Duodenal mucosa (tissue), 2 donors: ENCODE results near the gene GPR180.

ENCODE experiments used
- H3K27ac ChIP-seq: one replicate; pipeline ENCODE4 v1.7.0; 2013; ENCODE audit warnings: low read depth, low read length
- H3K27me3 ChIP-seq, 2 donors: one replicate each; pipeline ENCODE4 v1.7.0; 2013; ENCODE audit warnings: low read length in 2 of 2, control low read depth in 1 of 2; ENCODE audit not compliant: insufficient read depth in 2 of 2, control insufficient read depth in 1 of 2
- H3K36me3 ChIP-seq, 2 donors: one replicate each; pipeline ENCODE4 v1.7.0; 2013; ENCODE audit warnings: low read length in 2 of 2, control low read depth in 1 of 2; ENCODE audit not compliant: insufficient read depth in 2 of 2, control insufficient read depth in 1 of 2
- H3K4me1 ChIP-seq, 2 donors: one replicate each; pipeline ENCODE4 v1.7.0; 2013; ENCODE audit warnings: low read length in 2 of 2, control low read depth in 1 of 2; ENCODE audit not compliant: insufficient read depth in 2 of 2, control insufficient read depth in 1 of 2
- H3K4me3 ChIP-seq, 2 donors: one replicate each; pipeline ENCODE4 v1.7.0; 2013; ENCODE audit warnings: low read length in 2 of 2, low read depth in 1 of 2
- H3K9ac ChIP-seq, 2 donors: one replicate each; pipeline ENCODE4 v1.7.0; 2013; ENCODE audit warnings: low read length in 2 of 2, low read depth in 1 of 2
- H3K9me3 ChIP-seq, 2 donors: one replicate each; pipeline ENCODE4 v1.7.0; 2013; ENCODE audit warnings: low read length in 2 of 2, control low read depth in 1 of 2; ENCODE audit not compliant: control insufficient read depth in 1 of 2

The GPR180 gene

DNA sequence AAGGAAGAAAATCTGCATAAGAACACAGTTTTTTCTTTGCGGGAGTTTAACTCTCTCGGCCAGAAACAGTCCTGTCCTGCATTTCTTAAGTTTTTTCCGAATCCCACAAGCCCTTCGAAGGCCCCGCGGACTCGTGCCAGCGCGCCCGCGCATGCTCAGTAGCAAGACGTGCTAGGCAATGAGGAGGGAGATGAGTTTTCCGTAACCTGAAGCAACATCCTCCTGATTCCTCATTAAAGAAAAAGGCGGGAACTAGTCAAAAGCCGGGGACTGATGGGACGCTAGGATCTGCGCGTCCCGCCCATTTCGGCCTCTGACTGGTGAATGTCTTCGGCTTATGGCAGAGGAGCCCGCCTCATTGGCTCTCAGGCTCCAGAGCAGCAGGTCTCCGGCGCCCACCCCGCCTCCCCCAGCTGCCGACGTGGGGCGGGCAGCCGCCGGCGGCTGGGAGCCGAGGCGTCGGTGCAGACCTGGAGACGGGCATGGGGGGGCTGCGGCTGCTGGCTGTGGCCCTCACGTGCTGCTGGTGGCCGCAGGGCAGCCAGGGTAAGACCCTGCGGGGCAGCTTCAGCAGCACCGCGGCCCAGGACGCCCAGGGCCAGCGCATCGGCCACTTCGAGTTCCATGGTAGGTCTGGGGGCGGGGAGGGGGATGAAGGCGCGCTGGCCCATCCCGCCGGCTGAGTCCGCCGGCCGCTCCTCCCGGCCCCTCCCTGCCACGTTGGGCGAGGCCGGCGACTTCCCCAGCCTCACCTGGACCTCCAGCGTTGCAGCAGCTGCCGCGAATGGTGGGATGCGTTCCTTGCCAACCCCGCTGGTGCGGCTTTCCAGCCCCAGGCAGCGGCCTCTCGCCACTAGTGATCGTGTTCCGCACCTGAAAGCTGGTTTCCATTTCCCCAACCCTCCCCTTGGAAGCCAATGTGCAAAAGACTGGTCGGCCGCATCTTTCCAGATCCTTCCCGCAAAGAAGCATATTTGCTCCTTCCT is at the start of gene GPR180:
TSS of gene GPR180 (plus strand) at position 412 of the 986 bp plus-strand sequence. CDS start at position 483, 71 bp downstream.
- Histone ChIP-seq H3K36me3 (peaks cover 8 to 11% of the 10 kb centered on the region in 2 donors), H3K27ac (peak within 1 kb of the TSS; percentile 75), H3K27me3 (no peaks in the 10 kb centered on the region), H3K4me3 (peak within 1 kb of the TSS; percentile 92 to 96), H3K9ac (peak within 1 kb of the TSS; percentile 68 to 87), H3K9me3 (no peaks in the 10 kb centered on the region), H3K4me1 (peaks cover 11 to 20% of the 10 kb centered on the region in 2 donors)

DNA sequence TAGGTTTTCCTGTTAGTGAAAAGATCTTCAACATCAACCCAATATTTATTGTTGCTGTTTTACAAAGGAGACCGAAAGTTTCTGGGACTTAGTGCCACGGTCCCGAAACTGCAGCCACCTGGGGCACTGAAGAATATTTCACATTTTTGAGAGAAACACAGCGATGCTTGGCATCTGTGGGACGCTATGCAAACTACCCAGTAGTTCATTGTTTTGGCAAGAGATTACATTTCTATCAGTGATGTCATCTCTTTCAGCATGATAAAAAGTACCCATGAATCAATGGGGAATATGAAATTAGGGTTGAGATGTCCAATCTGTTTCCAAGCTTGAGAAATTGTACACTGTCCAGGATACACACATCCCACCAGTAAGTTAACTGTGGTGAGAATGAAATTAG is 49.6 kb upstream of the GPR180 start:
- Histone ChIP-seq H3K9me3 (no peaks in the 10 kb centered on the region), H3K4me3 (no peak overlapping the region), H3K27me3 (no peaks in the 10 kb centered on the region), H3K27ac (no peak overlapping the region), H3K4me1 (peaks cover 9 to 14% of the 10 kb centered on the region in 2 donors), H3K9ac (no peak overlapping the region), H3K36me3 (no peaks in the 10 kb centered on the region)

DNA sequence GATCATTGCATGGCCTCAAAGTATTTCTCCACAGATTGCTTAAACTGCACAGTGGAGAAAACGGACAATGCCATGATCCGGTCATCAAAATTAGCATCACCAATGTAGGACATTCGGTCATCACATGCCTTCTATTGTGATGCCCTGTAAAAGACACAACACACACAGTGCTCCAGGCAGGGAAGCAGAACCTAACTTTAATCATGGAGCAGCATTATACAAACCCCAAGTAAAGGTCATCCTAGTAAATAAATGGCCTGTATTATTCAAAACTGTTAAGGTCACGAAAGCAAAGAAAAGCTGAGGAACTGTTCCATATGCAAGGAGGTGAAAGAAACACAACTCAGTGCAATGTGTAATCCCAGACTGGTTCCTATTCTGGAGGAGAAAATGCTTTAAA is 47.9 kb upstream of the GPR180 start:
- Histone ChIP-seq H3K9me3 (no peaks in the 10 kb centered on the region), H3K4me3 (no peak overlapping the region), H3K27ac (no peak overlapping the region), H3K36me3 (no peaks in the 10 kb centered on the region), H3K4me1 (peaks cover under 1 to 6% of the 10 kb centered on the region in 2 donors), H3K9ac (no peak overlapping the region), H3K27me3 (no peaks in the 10 kb centered on the region)

DNA sequence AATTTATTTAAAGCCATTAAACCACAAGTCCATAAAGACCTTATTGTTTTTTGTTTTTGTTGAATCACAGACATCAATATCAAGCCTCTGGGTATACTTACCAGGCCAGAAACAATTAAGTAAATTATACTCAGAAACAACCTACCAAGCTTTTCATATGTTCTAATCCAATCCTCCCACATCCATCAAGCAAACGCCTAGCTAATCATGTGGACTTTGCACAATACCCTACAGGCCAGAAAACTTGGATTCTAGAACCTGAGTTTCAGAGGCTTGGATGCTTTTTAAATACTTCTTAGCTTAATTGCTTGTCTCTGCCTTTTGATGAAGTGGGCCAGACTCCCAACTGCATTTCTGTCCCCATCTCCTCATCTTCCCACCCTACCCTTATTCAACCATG is 45.6 kb upstream of the GPR180 start:
- no peaks in the 10 kb centered on the region for H3K9me3 ChIP-seq
- H3K9ac ChIP-seq: no peak overlapping the region
- no peaks in the 10 kb centered on the region for H3K4me1 ChIP-seq
- H3K27ac ChIP-seq: no peak overlapping the region
- H3K4me3 ChIP-seq: no peak overlapping the region
- no peaks in the 10 kb centered on the region for H3K27me3 ChIP-seq
- H3K36me3 ChIP-seq: no peaks in the 10 kb centered on the region

DNA sequence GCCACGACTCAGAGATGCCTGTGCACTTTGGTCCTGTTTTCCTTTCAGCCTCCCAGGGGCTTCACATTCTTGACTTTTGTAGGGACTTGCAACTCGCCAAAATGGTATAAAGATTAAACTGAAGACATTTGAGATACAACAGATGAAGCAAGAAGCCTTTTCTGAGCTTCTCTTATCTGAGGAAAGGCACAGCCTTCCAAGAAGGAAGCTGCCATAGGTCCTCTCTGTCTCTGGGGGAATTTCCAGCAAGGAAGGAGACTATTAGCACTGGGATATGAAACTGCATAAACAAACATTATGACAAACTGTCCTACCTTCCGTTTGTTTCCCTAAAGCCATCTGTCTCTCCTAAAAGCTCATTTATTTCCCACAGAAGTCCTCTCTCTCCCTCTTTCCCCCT is 45.0 kb upstream of the GPR180 start:
- H3K27ac ChIP-seq: no peak overlapping the region
- H3K9me3 ChIP-seq: no peaks in the 10 kb centered on the region
- H3K4me1 ChIP-seq: no peaks in the 10 kb centered on the region
- no peak overlapping the region for H3K9ac ChIP-seq
- no peaks in the 10 kb centered on the region for H3K36me3 ChIP-seq
- no peak overlapping the region for H3K4me3 ChIP-seq
- H3K27me3 ChIP-seq: no peaks in the 10 kb centered on the region

DNA sequence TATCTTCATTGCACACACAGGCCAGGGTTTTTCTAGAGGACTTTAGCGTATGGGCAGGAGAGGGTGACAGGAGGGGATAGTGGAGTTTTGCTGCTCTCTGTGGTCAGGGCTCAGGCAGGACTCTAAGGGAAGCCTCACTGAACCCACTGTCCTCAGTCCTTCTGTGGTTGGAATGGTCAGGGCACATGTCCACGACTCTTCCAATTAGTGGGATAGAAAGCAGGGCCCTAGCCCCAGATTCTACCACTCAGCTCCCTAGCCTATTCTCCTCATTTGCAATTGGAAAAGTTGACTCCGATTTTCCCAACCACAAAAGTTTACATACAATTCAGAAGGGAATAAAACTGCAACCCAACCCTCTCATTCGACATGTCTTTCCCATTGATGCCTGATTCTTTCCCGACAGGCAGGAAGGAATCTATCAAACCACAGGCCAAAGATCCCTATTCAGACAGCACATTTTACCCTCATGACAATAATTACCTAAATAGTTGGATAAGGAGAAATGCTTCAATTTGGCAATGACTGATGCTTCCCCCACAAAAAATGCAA is 43.9 kb upstream of the GPR180 start:
- no peak overlapping the region for H3K27ac ChIP-seq
- H3K36me3 ChIP-seq: no peaks in the 10 kb centered on the region
- no peak overlapping the region for H3K9ac ChIP-seq
- no peaks in the 10 kb centered on the region for H3K9me3 ChIP-seq
- H3K4me3 ChIP-seq: no peak overlapping the region
- H3K27me3 ChIP-seq: no peaks in the 10 kb centered on the region
- H3K4me1 ChIP-seq: no peaks in the 10 kb centered on the region

DNA sequence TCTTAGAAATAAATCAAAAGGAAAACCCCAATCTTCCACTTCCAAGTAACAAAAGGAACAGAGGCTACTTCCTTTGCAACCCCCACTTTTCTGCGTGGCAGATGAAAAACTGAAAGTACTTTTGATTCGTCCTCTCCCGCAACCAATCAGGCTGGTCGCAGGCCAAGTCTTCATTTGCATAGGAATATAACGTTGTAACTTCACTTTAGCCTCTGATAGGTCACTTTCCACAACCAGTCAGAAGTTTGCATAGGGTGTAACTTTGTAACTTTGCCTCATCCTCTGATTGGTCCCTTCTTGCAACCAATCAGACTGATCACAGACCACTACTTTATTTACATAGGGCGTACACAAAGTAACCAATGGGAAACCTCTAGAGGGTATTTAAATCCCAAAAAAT is 42.9 kb upstream of the GPR180 start:
- Histone ChIP-seq H3K27me3 (no peaks in the 10 kb centered on the region), H3K4me1 (no peaks in the 10 kb centered on the region), H3K36me3 (no peaks in the 10 kb centered on the region), H3K9me3 (no peaks in the 10 kb centered on the region), H3K9ac (no peak overlapping the region), H3K4me3 (no peak overlapping the region), H3K27ac (no peak overlapping the region)

DNA sequence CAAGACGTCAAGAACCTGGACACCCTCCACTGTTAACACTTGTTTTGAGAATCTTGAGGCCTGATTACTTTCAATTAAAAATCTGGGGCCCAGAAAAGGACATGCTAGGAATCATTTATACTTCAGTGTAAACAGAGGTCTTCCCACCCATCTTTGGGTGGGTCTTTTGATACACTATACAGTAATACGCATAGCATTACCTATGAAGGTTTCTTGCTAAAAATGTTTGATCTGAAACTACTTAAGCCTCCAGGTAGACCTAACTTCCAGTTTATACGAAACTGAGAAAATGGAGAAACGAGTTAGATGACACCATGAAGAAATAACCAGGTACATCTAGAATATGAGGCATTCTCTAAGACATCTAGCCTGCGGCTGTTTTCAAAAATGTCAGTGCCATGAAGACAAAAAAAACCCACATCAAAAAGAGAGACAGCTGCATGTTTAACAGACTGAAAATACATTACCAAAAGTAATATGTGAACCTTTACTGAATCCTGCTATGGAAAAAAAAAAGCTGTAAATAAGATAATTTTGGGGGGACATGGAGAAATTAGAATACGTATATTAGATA is 42.3 kb upstream of the GPR180 start:
- H3K9me3 ChIP-seq: no peaks in the 10 kb centered on the region
- H3K36me3 ChIP-seq: no peaks in the 10 kb centered on the region
- no peaks in the 10 kb centered on the region for H3K27me3 ChIP-seq
- H3K4me1 ChIP-seq: no peaks in the 10 kb centered on the region
- H3K9ac ChIP-seq: no peak overlapping the region
- H3K27ac ChIP-seq: no peak overlapping the region
- H3K4me3 ChIP-seq: no peak overlapping the region

DNA sequence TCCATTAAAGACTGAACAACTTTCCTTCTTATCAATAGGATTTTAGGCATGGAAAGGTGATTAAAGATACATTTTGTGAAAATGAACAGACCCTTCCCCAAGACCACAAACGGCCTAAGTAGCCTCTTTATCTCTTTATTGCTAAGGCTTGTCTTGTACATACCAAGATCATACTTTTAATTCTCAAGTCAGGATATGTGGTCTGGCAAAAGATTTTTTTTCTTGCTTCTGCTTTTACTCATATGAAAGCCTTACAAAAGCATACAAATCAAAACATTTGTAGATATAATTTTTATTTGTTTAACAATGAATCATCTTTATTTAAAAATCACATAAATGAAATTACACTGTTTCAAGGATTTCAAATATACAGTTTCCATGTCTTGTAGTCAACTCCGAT is 41.5 kb upstream of the GPR180 start:
- H3K9me3 ChIP-seq: no peaks in the 10 kb centered on the region
- H3K4me3 ChIP-seq: no peak overlapping the region
- H3K9ac ChIP-seq: no peak overlapping the region
- H3K27ac ChIP-seq: no peak overlapping the region
- H3K36me3 ChIP-seq: no peaks in the 10 kb centered on the region
- H3K4me1 ChIP-seq: no peaks in the 10 kb centered on the region
- no peaks in the 10 kb centered on the region for H3K27me3 ChIP-seq

DNA sequence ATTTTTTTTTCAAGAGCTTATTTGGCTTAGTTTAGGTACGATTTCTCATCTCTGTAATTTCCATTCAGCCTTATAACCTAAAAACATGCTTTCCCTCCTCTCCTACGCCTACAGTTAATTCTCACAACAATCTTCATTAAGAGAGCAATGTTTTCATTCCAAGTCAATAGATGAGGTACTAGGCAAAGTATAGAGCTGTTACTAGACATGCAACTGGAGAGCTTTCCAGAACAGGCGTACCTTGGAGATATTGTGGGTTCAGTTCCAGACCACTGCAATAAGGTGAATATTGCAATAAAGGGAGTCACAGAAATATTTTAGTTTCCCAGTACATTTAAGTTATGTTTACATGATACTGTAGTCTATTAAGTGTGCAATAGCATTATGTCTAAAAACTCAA is 40.5 kb upstream of the GPR180 start:
- Histone ChIP-seq H3K9ac (no peak overlapping the region), H3K4me1 (no peaks in the 10 kb centered on the region), H3K27ac (no peak overlapping the region), H3K36me3 (no peaks in the 10 kb centered on the region), H3K4me3 (no peak overlapping the region), H3K27me3 (no peaks in the 10 kb centered on the region), H3K9me3 (no peaks in the 10 kb centered on the region)
